GM12892 (cell line): ENCODE results near the gene PPP2R5B. TPM values are rescaled to one million over a fixed set of nuclear protein-coding genes. Genes with fewer than 3 reads are reported as not detected.

Experiments
- DNase-seq: peaks from one replicate; pipeline ENCODE4 v3.0.0; 2011; ENCODE audit not compliant: insufficient read length
- FAIRE-seq: peaks from 2 replicates; lab custom pipeline; 2011; peaks lifted over from hg19 to GRCh38; lab: Jason Lieb, UNC
- POLR2A ChIP-seq: IDR thresholded peaks from 2 replicates; pipeline ENCODE4 v1.6.1; 2011; ENCODE audit warnings: low read depth, low read length, control low read depth
- POLR2AphosphoS5 ChIP-seq: IDR thresholded peaks from 2 replicates; pipeline ENCODE4 v1.6.1; 2011; ENCODE audit warnings: low read depth, low read length, control low read depth
- TAF1 ChIP-seq: IDR thresholded peaks from 2 replicates; pipeline ENCODE4 v1.6.1; 2011; ENCODE audit warnings: low read depth, mild to moderate bottlenecking, control low read depth, low read length, borderline replicate concordance
- polyA plus RNA-seq: library from polyadenylated mRNA; unstranded; fragments of >200 nt; gene quantifications from one replicate; pipeline ENCODE4 v1.2.1, GENCODE V29; 2012; ENCODE audit warnings: missing spikeins, inconsistent platforms; ENCODE audit not compliant: missing spikeins

PPP2R5B gene
- 8.6 TPM for polyA plus RNA-seq

GRCh38 chr11:64923944-64924909 is at the start of gene PPP2R5B:
Gene PPP2R5B, plus strand, starts transcription at chr11:64924689. Its CDS starts 1,046 bp downstream, at chr11:64925735.
- peak; percentile 100 for FAIRE-seq
- TF ChIP-seq POLR2AphosphoS5 (no peak), TAF1 (0 out of 2 replicates have a peak, but pooled peaks have one; percentile 23), POLR2A (peak; percentile 44; the same call in 1 of the 2 replicates)
- DNase-seq, result peak; percentile 97

GRCh38 chr11:64875369-64876228 is 48.9 kb upstream of the PPP2R5B start:
- peak; percentile 70 for FAIRE-seq
- DNase-seq, result no peak
- TF ChIP-seq TAF1 (no peak), POLR2AphosphoS5 (peak; percentile 21; the same call in 1 of the 2 replicates), POLR2A (no peak)

GRCh38 chr11:64876229-64876750 is 48.2 kb upstream of the PPP2R5B start:
- TF ChIP-seq POLR2A (no peak), POLR2AphosphoS5 (peak; percentile 9), TAF1 (no peak)
- peak; percentile 38 for FAIRE-seq

DNA sequence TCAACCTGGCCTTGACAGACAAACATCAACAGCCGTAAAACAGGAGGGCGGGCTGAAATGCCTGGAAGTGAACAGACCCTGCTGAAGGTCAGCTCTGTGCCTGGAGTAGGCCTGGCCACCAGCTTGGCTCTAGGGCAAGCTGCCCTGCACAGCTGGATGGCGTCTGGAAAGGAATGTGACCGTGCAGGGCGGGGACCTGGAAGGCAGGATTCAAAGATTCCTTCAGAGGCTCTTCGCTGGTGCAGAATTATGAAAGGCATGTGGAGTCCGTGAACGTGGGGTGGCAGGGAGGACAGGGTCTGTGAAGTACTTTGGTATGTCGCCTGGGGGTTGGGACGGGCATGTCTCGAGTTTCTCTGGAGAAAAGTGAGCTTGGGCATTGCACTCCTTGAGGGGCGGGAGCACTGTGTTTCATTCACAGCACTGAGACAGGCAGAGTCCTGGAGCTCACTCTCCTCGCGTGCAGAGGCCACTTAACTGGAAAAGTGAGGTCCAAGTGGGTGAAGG is 47.6 kb upstream of the PPP2R5B start:
- no peak; the same call in 1 of the 2 replicates for TF ChIP-seq POLR2A
- TF ChIP-seq TAF1, result no peak
- TF ChIP-seq POLR2AphosphoS5, result no peak; the same call in 1 of the 2 replicates
- no peak for DNase-seq
- peak; percentile 46 for FAIRE-seq

More at GRCh38 chr11:64876229-64876750, 48.2 kb upstream of the PPP2R5B start:
- no peak for DNase-seq

DNA sequence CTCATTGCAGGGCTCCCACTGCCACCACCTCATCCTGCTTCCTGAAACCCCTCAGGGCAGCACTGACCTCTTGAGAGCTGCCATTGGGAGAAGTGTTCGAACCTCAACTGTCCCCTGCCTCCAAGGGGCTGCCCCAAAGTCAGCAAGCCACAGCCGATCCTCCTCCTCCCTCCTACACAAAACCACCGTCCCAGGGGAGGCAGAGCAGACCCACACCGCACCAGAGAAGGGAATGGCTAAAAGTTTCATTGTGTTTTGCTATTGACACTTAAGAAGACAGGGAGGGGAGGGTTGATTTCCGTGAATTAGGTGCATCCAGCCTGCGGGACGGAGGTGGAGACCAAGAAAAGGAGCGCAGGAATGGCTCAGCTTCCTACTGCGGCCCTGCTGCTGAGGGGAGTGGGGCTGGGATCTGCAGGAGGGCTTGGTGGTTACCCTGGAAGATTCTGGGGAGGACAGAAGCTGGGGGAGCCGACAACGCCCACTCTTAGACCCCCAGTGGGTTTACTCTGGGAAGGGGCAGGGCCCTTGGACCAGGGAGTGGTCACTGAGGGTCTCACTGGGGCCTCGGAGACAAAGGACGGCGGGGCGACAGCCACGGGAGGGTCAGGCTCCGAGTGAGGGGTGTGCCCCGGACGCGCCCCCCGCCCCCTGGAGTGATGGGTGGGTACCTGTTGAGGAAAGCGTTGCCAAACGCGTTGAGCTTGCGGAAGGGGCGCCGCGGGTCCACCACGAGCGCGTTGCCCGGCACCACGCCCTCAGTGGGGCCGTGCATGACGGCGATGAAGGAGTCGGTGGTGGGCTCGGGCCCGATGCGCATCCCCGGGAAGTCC is 46.9 kb upstream of the PPP2R5B start:
- DNase-seq (no peak), FAIRE-seq (peak; percentile 89)
- no peak for TF ChIP-seq TAF1
- no peak for TF ChIP-seq POLR2AphosphoS5
- TF ChIP-seq POLR2A, result peak; percentile 40

GRCh38 chr11:64878223-64878493 is 46.3 kb upstream of the PPP2R5B start:
- FAIRE-seq (no peak), DNase-seq (no peak)
- TF ChIP-seq POLR2A, result no peak
- no peak for TF ChIP-seq TAF1
- TF ChIP-seq POLR2AphosphoS5, result no peak

GRCh38 chr11:64878494-64879243 is 45.8 kb upstream of the PPP2R5B start, which contains the start of gene EHD1:
Gene EHD1, minus strand, starts transcription at chr11:64878621. Its CDS starts 157 bp downstream, at chr11:64878464.
- peak; percentile 100 for TF ChIP-seq POLR2A
- peak; percentile 99 for TF ChIP-seq TAF1
- peak; percentile 99 for TF ChIP-seq POLR2AphosphoS5
- peak; percentile 100 for FAIRE-seq
- peak; percentile 98 for DNase-seq

DNA sequence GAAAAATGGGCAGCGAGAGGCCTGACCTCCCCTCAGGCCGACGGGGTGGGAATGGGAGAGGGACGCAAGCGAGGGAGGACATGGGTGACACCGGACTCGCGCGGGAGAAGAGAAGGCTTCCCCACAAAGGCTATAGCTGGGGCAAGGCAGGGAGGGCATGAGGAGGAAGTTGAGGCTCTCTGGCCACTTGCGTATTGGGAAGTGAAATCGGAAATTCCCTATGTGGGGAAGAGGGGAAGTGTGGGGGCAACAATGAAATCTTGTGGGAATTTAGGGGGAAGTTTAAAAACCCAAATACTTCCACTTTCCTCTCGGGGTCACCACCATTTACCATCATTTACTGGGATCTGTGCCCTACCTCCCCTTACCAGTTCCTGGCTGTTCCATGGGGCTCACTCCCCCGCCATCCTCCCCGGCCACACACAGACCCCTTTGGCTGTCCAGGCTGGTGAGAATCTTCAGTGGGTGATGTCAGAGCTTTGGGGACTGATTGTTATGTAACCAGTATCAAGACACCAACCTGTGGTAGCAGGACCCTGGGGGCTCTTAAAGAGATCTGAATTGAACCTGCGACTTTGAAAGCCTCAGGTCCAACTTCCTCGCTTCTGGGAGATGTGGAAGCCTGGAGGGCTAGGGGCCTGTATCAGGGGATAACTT is 45.1 kb upstream of the PPP2R5B start:
- DNase-seq (no peak), FAIRE-seq (peak; percentile 9)
- 0 out of 2 replicates have a peak, but pooled peaks have one; percentile 8 for TF ChIP-seq TAF1
- no peak for TF ChIP-seq POLR2A
- TF ChIP-seq POLR2AphosphoS5, result peak; percentile 53

DNA sequence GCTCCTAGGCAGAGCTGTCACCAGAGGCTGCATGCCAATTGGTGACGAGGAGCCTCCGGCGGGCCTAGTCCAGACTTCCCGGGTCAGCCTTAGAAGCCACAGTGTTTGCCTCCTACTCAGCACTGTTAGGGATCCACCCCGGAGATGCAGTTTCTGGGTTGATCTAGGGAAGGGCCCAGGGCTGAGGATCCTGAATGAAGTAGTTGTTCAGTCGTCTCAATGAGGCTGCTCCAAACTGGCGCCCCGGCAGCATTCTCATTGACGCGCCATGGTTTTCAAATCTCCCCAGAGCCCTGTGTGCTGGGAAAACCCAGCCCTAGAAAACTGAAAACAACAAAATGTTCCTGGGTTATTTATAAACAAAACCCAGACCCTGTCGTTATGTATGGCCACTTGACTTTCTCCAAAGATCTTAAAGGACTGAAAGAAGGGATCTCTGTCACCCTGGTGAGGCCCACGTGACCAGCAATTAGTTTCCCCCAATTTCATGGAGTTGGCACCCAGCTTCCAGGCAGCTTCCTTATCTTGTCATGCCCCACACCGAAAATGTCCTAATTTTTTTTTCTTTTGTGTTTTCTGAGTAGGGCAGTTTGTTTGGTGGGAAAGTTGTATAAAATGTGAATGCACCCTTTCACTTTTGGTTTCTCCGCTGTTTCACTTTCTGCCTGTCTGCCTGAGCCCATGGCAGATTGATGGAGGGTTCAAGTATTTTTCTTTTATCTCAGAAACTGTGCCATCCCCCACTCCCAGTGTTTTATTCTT is 44.1 kb upstream of the PPP2R5B start:
- no peak for TF ChIP-seq POLR2AphosphoS5
- DNase-seq (no peak), FAIRE-seq (peak; percentile 80)
